GM18868 (cell line): ENCODE data around the gene TMEM119.
"Not testable (repeated sequence)": the region's sequence is repeated elsewhere in the genome, so short reads cannot be mapped to it uniquely, and the experiment has no call there.

ENCODE experiments used
- ATAC-seq: cut with Tn5 transposase; IDR thresholded peaks from one replicate; pipeline ENCODE4 v1.9.1; 2021; ENCODE audit warnings: mild to moderate bottlenecking, moderate library complexity; ENCODE audit not compliant: unreplicated experiment

The TMEM119 gene

GRCh38 chr12:108602976-108603704 is 5.3 kb upstream of the TMEM119 start:
- ATAC-seq = no peak

GRCh38 chr12:108602209-108602705 is 4.4 kb upstream of the TMEM119 start:
- no peak for ATAC-seq

GRCh38 chr12:108600702-108601007 is 2.8 kb upstream of the TMEM119 start:
- no peak for ATAC-seq

GRCh38 chr12:108599948-108600701 is 2.2 kb upstream of the TMEM119 start:
- no peak for ATAC-seq

- ATAC-seq = no peak
Measured at GRCh38 chr12:108599541-108599940, 1.7 kb upstream of the TMEM119 start.

- ATAC-seq = no peak
Measured at GRCh38 chr12:108598553-108599250, 818 bp upstream of the TMEM119 start.

GRCh38 chr12:108596854-108597558 is 878 bp downstream of the TMEM119 start:
- ATAC-seq = no peak

- ATAC-seq = no peak
Measured at GRCh38 chr12:108595711-108596647, 1.9 kb downstream of the TMEM119 start.

GRCh38 chr12:108594960-108595710 is 2.7 kb downstream of the TMEM119 start:
- no peak for ATAC-seq

GRCh38 chr12:108594323-108594903 is 3.5 kb downstream of the TMEM119 start:
- ATAC-seq = no peak

- no peak for ATAC-seq
Measured at GRCh38 chr12:108592033-108592909, 5.6 kb downstream of the TMEM119 start.

GRCh38 chr12:108591267-108591980 is 6.5 kb downstream of the TMEM119 start:
- ATAC-seq = no peak

- ATAC-seq = not testable (repeated sequence)
Measured at GRCh38 chr12:108590463-108590862, 7.4 kb downstream of the TMEM119 start.

GRCh38 chr12:108589840-108590229 is 8.0 kb downstream of the TMEM119 start:
- no peak for ATAC-seq

- no peak for ATAC-seq
Measured at GRCh38 chr12:108589028-108589839, 8.7 kb downstream of the TMEM119 start.

GRCh38 chr12:108587826-108588225 is 10.1 kb downstream of the TMEM119 start:
- ATAC-seq = no peak
